Fibroblast of skin of right quadriceps (primary cell): Measurements from ENCODE around the gene LIPN.
A peak's percentile ranks its signal among the peaks of the same experiment; 100 is the strongest.

Source experiments
- DNase-seq: peaks from one replicate; pipeline ENCODE4 v3.0.0-alpha.2; 2013

Gene LIPN

DNA sequence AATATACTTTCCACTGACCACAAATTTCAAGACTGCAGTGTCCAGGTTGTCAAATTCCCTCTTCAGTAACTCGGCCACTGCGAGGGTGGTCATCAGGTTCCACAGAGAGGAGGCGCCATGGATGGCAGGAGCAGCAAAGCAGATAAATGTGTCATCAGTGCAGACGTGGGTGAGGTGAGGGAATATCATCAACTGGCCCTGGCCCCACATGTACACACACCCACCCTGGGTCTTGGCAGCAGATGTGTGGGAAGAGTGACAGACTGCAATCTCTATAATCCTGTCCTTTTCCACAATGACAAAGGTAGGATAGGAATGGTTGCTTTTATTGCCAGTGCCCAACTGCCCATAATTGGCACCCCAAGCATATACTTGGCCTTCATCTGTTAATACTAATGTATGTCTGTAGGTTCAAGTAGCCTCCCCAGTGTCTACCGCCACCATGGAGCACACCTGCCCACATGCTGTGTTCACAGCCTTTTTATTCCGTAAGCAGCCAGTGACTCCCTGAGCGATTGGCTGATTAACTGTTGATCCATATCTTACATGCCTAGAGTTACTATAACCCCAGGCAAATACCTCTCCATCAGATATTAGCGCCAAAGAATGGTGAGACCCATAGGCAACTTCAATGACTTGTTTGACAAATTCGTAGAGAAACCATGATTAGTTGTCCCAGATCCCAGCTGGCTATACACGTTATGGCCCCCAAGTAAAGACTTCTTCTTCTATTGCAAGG lies 26.4 kb downstream of the LIPN start:
- no peak for DNase-seq

- no peak for DNase-seq
Observed at GRCh38 chr10:88787463-88787862, 27.6 kb downstream of the LIPN start.

- DNase-seq: no peak
Observed at GRCh38 chr10:88788924-88789323, 29.1 kb downstream of the LIPN start.

- DNase-seq: peak; percentile 27
Observed at GRCh38 chr10:88791924-88792323, 32.1 kb downstream of the LIPN start.

GRCh38 chr10:88792661-88793060 lies 32.8 kb downstream of the LIPN start:
- DNase-seq: no peak

- peak; percentile 64 for DNase-seq
Observed at GRCh38 chr10:88793712-88794299, 34.0 kb downstream of the LIPN start.

DNA sequence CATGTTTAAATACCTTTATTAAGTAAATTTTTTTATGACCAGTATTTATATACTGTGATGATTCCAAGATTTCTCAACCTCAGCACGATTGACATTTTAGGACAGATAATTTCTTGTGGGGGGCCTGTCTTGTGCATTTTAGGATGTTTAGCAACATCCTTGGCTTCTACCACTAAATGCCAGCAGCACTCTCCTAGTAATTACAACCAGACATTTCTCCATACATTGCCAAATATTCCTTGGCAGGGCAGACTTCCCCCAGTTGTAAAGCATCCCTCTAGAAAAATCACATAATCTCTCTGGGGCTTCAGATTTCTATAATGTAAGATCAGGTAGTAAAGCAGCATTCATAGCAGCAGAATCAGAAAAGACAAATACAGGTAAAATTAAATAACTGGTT lies 34.9 kb downstream of the LIPN start:
- DNase-seq: peak; percentile 58

DNA sequence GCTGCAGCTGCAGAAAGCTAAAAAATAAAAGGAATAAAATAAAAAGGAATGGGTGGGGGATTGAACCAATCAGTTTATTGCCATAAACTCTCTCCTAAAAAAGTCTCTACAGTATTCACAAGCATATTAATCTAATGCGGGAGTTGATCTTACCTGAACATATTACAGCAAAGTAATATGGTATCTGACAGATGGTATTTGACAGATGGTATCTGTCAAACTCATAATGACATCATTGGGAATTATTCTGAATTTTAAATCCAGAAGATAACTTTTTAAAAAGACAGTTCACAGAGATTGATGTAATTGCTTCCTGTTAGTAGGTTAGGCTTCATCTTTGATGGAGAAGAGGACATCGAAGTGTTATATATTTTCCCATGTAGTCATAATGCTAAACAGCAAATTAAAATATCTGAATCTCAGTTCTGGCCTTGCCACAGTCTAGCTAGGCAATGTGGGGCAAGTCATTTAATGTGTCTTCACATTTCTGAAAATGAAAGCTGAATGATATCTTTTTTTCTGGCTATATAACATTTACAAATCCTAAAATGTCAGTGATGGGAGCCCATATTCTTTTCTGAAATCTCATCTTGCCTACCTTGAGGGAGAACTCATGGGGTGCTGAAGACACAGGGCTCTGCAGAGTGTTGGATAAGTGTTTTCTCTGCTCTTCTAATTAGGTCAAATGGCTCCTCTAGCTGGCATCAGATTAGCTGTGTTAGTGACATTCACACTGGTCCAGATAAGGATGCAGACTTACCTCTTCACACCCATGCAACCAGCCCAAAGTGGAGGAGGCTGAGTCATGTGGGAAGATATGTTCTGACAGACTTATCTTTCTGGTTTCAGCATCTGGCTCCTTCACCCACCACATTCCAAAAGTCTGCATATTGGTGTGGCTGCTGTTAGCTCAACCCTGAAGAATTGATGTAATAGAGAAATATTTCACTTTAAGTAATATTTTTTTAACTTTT lies 40.6 kb downstream of the LIPN start:
- peak; percentile 63 for DNase-seq

GRCh38 chr10:88802523-88803285 lies 42.9 kb downstream of the LIPN start, which contains the start of gene LIPM:
TSS of gene LIPM (plus strand) at chr10:88802730. CDS start at chr10:88802897, 167 bp downstream.
- DNase-seq: no peak

DNA sequence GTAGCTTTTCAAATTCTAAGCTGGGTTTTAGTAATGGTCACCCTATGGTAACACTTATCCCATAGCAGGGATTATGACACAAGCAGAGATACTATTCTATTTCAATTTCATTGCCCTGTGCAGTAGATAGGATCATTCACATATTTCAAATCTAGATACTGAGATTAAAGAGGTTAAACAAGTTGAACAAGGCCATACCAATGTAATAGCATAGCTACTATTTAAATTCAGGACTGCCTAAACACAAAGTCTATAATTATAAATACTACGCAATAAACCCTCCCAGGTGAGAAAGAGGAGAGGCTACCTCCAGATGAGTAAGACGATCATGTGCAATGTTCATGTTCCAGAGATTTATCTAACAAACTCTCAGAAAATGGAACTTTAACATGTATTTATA lies 43.8 kb downstream of the LIPN start:
- DNase-seq: no peak

GRCh38 chr10:88804083-88804812 lies 44.4 kb downstream of the LIPN start:
- DNase-seq: no peak

DNA sequence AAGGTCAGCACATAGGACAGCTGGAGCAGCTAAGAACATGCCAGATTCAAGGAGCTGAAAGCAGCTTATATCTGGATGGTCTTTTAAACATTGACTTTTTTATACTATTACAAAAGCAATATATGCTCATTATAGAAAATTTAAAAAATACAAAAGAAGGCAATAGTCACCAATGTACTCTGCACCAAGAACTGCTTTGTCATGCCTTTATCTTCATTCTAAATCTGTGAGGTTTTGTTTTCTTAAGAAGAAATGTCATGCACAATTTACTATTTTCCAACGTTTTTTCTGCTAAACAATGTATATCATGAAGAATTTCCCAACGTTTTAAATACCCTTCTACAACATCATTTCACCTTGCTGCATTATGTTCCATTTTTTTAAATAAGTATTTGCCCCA lies 45.5 kb downstream of the LIPN start:
- no peak for DNase-seq

GRCh38 chr10:88805924-88806323 lies 46.1 kb downstream of the LIPN start:
- DNase-seq: no peak

- no peak for DNase-seq
Observed at GRCh38 chr10:88809621-88810020, 49.8 kb downstream of the LIPN start.

GRCh38 chr10:88810196-88810961 lies 50.6 kb downstream of the LIPN start:
- peak; percentile 62 for DNase-seq

GRCh38 chr10:88813200-88813599 lies 53.4 kb downstream of the LIPN start:
- no peak for DNase-seq

GRCh38 chr10:88819290-88819689 lies 59.5 kb downstream of the LIPN start:
- peak; percentile 46 for DNase-seq

DNA sequence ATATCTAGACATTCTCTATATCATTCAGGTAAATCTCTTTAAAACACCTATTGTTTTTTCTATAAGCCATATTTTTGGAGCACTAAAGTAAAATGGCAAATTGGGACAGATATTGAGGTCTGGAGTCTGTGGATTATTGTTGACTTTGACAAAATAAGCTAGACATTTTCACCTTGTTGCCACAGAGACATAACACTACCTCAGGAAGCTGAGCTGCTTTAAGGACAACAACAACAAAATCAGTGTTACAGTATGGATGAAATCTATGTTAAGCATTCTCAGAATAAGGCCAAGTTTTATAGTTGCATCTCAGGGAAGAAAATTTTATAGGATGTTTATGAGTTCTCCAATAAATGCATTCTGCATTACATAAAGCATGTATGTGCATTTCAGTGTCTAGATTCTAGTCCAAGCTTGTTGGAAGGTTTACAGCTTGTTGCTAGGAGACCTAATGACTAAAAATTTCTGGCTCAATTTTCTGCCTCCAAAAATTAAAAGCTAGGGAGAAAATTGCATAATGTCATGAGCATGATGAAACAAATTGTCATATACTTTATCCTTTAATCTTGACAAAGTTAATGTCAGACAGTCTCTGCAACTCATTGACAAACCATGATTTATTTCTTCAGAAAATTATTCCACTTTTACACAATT lies 61.1 kb downstream of the LIPN start:
- DNase-seq: peak; percentile 85

DNA sequence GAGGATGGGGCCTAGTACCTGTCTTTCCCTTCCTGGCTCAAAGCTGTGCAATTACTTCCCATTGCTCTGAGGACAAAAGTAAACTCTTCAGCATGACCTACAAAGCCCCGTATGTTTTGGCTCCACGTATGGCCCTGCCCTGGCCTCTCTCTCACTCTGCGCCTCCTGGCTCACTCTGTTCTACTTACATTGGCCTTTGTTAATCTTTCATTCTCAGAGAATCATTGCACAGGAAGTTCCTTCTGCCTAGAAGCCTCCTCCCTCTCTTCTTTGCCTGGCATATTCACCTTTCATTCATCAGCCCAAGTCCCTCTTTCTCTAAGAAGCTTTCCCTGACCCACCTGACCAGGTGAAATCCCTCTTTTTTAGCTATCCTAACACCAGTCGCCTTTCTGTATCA lies 66.6 kb downstream of the LIPN start:
- no peak for DNase-seq

DNA sequence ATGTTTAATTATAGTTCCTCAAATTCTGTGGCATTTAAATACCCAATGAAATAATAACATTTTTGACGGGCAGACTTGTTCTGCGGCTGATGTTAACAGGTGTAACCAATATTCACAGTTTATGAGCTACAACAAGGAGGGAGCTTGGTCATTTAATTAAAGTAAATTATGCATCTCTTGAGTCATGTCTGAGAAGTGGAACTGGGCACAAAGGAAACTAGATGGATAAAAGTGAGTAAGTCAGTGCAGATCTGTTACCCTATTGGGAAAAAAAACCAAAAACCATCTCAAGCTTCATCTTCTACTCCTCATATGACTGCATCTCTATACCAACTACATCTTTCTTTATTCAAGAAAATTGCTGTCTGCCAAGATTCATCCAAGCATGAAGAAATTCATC lies 67.9 kb downstream of the LIPN start:
- no peak for DNase-seq

DNA sequence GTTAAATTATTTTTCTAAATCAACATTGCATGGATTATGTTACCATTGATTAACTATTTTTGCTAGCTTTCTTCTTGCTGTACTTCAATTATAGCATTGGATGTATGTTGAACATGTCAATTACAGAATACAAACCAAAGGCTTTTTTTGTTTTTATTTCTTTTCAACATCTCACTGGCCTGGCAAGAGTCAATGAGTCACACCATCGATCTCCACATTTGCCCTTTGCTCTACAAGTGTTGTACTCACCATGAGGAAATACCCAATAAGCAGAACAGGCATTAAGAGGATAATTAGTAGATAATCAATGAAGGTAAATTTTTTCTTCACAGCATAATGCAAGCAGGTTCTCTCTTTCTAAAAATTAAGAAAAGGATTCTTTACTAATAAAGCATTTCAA lies 68.5 kb downstream of the LIPN start:
- no peak for DNase-seq
